ENCODE measurements around the gene SIMC1. TPM values are rescaled to one million over a fixed set of nuclear protein-coding genes. Genes with fewer than 3 reads are reported as not detected.

SIMC1 gene
- total RNA-seq, 1 experiment from 2014 or later: 19.7 TPM

- ChIA-PET RAD21 (ENCODE audit: low non-redundant PET in 1 of 2, low total read pairs in 2 of 2, uncharacterized antibody in 2 of 2, unreplicated experiment in 2 of 2) (no interaction called here), POLR2A (no interaction called here), CTCF (no interaction called here)
- H3K9me2 ChIP-seq (ENCODE audit: insufficient read depth): no peaks in the 10 kb centered on the region
- H3K4me3 ChIP-seq (replicated peaks in 1 of 2; ENCODE audit: low read depth in 1 of 2, low read length in 2 of 2): no peak overlapping the region
- no peak overlapping the region for H2AFZ ChIP-seq (ENCODE audit: low read depth, low read length, poor library complexity, severe bottlenecking)
- peaks cover 9 to 19% of the 10 kb centered on the region in 2 experiments for H3K4me1 ChIP-seq (ENCODE audit: control insufficient read depth in 1 of 2, insufficient read depth in 2 of 2, low read length in 2 of 2)
- intact Hi-C loops (cut with micrococcal nuclease): no loop called here
- no peaks in the 10 kb centered on the region for H3K9me3 ChIP-seq (ENCODE audit: control insufficient read depth in 1 of 2, insufficient read depth in 1 of 2, low read depth in 1 of 2, low read length in 2 of 2)
- H3K4me2 ChIP-seq (ENCODE audit: low read length): no peak overlapping the region
- BruUV-seq (replicated peaks): no TSS peak
- DNase-seq (ENCODE audit: low read depth, low spot score) (no peak), ATAC-seq (no peak)
- H3K79me2 ChIP-seq (ENCODE audit: insufficient read depth, low read length): peaks cover 16% of the 10 kb centered on the region
- no peaks in the 10 kb centered on the region for H3K27me3 ChIP-seq (ENCODE audit: insufficient read depth, low read length)
- no peak overlapping the region for H3K9ac ChIP-seq (ENCODE audit: low read length)
- no peaks in the 10 kb centered on the region for H3K36me3 ChIP-seq (ENCODE audit: control insufficient read depth in 1 of 2, insufficient read depth in 2 of 2, low read length in 2 of 2)
- H3K27ac ChIP-seq (ENCODE audit: low read depth, low read length): no peak overlapping the region
- TF ChIP-seq JUND (IDR thresholded peaks at IDR 0.05) (no peak), EGR1 (IDR thresholded peaks at IDR 0.05; ENCODE audit: low read depth) (no peak), EZH2 (IDR thresholded peaks at IDR 0.05) (no peak), YY1 (IDR thresholded peaks at IDR 0.05; ENCODE audit: extremely low read depth, insufficient replicate concordance, low read depth, low read length) (no peak), ZNF274 (IDR thresholded peaks at IDR 0.05; ENCODE audit: low read depth, low read length) (no peak), CEBPB (IDR thresholded peaks at IDR 0.05; ENCODE audit: low read depth) (no peak), RAD21 (IDR thresholded peaks at IDR 0.05; ENCODE audit: low read depth) (no peak)
- H4K20me1 ChIP-seq (ENCODE audit: insufficient read depth): no peaks in the 10 kb centered on the region
Observed at GRCh38 chr5:176364765-176365350, 126.6 kb downstream of the SIMC1 start.

- ATAC-seq (no peak), DNase-seq (ENCODE audit: low read depth, low spot score) (no peak)
- Histone ChIP-seq H3K4me2 (ENCODE audit: low read length) (no peak within 1 kb of the TSS), H4K20me1 (ENCODE audit: insufficient read depth) (no peaks in the 10 kb centered on the region), H3K4me3 (replicated peaks in 1 of 2; ENCODE audit: low read depth in 1 of 2, low read length in 2 of 2) (no peak within 1 kb of the TSS), H2AFZ (ENCODE audit: low read depth, low read length, poor library complexity, severe bottlenecking) (no peak within 1 kb of the TSS), H3K9me2 (ENCODE audit: insufficient read depth) (no peaks in the 10 kb centered on the region), H3K4me1 (ENCODE audit: control insufficient read depth in 1 of 2, insufficient read depth in 2 of 2, low read length in 2 of 2) (peaks cover 9 to 21% of the 10 kb centered on the region in 2 experiments), H3K36me3 (ENCODE audit: control insufficient read depth in 1 of 2, insufficient read depth in 2 of 2, low read length in 2 of 2) (no peaks in the 10 kb centered on the region), H3K27me3 (ENCODE audit: insufficient read depth, low read length) (no peaks in the 10 kb centered on the region), H3K27ac (ENCODE audit: low read depth, low read length) (no peak within 1 kb of the TSS), H3K79me2 (ENCODE audit: insufficient read depth, low read length) (peaks cover 9% of the 10 kb centered on the region), H3K9ac (ENCODE audit: low read length) (no peak within 1 kb of the TSS), H3K9me3 (ENCODE audit: control insufficient read depth in 1 of 2, insufficient read depth in 1 of 2, low read depth in 1 of 2, low read length in 2 of 2) (no peaks in the 10 kb centered on the region)
- RAD21 ChIA-PET (ENCODE audit: low non-redundant PET in 1 of 2, low total read pairs in 2 of 2, uncharacterized antibody in 2 of 2, unreplicated experiment in 2 of 2): no interaction called here
- POLR2A ChIA-PET: no interaction called here
- CTCF ChIA-PET: no interaction called here
- intact Hi-C loops (cut with micrococcal nuclease): no loop called here
- BruUV-seq (replicated peaks): no TSS peak
- no peak for TF ChIP-seq ZNF274 (IDR thresholded peaks at IDR 0.05; ENCODE audit: low read depth, low read length)
- no peak for TF ChIP-seq EZH2phosphoT487 (IDR thresholded peaks at IDR 0.05; ENCODE audit: borderline replicate concordance)
- no peak for TF ChIP-seq ATF3 (IDR thresholded peaks at IDR 0.05)
- TF ChIP-seq CBX3 (IDR thresholded peaks at IDR 0.05; ENCODE audit: low read depth): no peak
- TF ChIP-seq TCF7L2 (IDR thresholded peaks at IDR 0.05; ENCODE audit: borderline replicate concordance, extremely low read depth, insufficient read depth, insufficient read length): no peak
- no peak for TF ChIP-seq MAX (IDR thresholded peaks at IDR 0.05)
- TF ChIP-seq EGR1 (IDR thresholded peaks at IDR 0.05; ENCODE audit: low read depth): no peak
- no peak for TF ChIP-seq SIN3A (IDR thresholded peaks at IDR 0.05; ENCODE audit: low read depth)
- no peak for TF ChIP-seq ZBTB33 (IDR thresholded peaks at IDR 0.05; ENCODE audit: extremely low read depth, insufficient replicate concordance, low read length)
- no peak for TF ChIP-seq POLR2AphosphoS5 (IDR thresholded peaks at IDR 0.05; ENCODE audit: low read depth, low read length)
- TF ChIP-seq ELF1 (IDR thresholded peaks at IDR 0.05; ENCODE audit: borderline replicate concordance, low read depth): no peak
- TF ChIP-seq CEBPB (IDR thresholded peaks at IDR 0.05; ENCODE audit: low read depth): no peak
- no peak for TF ChIP-seq RAD21 (IDR thresholded peaks at IDR 0.05; ENCODE audit: low read depth)
- TF ChIP-seq EZH2 (IDR thresholded peaks at IDR 0.05): no peak
- no peak for TF ChIP-seq JUND (IDR thresholded peaks at IDR 0.05)
- no peak for TF ChIP-seq SRF (IDR thresholded peaks at IDR 0.05; ENCODE audit: low read depth)
- TF ChIP-seq FOSL1 (IDR thresholded peaks at IDR 0.05; ENCODE audit: low read depth): no peak
Observed at GRCh38 chr5:176365351-176366231, 127.4 kb downstream of the SIMC1 start, which contains the start of gene ARL10. TSS of gene ARL10 (plus strand) at chr5:176365487. CDS start at chr5:176365564, 77 bp downstream.
